K562 (cell line): Measurements from ENCODE around the gene ANXA9. TPM values are rescaled to one million over a fixed set of nuclear protein-coding genes. Genes with fewer than 3 reads are reported as not detected.
A peak's percentile ranks its signal among the peaks of the same experiment; 100 is the strongest.

Source experiments
- ARHGAP35 ChIP-seq: fragments of 450-650 bp; IDR thresholded peaks from 2 replicates; pipeline ENCODE4 v1.6.1; 2018; ENCODE audit not compliant: partially characterized antibody
- CAMTA2 ChIP-seq: fragments of 250-450 bp; sonication (Bioruptor Pico); conservative IDR thresholded peaks from 2 replicates; pipeline ENCODE4 v1.5.1; 2022
- CEBPG ChIP-seq, 3 experiments: fragments of 200-800 bp in 1 of 3; sonication (Bioruptor generic) in 1 of 3; sonication (generic) in 1 of 3; formaldehyde crosslinking in 1 of 3; IDR thresholded peaks in 2 of 3; conservative IDR thresholded peaks in 1 of 3; 2 replicates each; pipeline versions ENCODE4 v1.6.1 to v1.8.0; 2016 to 2022; ENCODE audit warnings: missing compliant biosample characterization in 2 of 3, missing genetic modification characterization in 2 of 3, mild to moderate bottlenecking in 1 of 3, missing genetic modification reagents in 1 of 3
- CHCHD3 ChIP-seq: fragments of 250-450 bp; sonication (Bioruptor Pico); IDR thresholded peaks from 2 replicates; pipeline ENCODE4 v2.1.2; 2022; ENCODE audit warnings: mild to moderate bottlenecking
- ESRRB ChIP-seq: fragments of 250-450 bp; sonication (Bioruptor Pico); IDR thresholded peaks from 2 replicates; pipeline ENCODE4 v1.5.0; 2020; ENCODE audit warnings: mild to moderate bottlenecking, moderate library complexity, borderline replicate concordance
- FOXM1 ChIP-seq, 2 experiments: fragments of 450-650 bp in 1 of 2; sonication (generic) in 1 of 2; formaldehyde crosslinking in 1 of 2; IDR thresholded peaks; 2 replicates each; pipeline versions ENCODE4 v1.6.1 to v1.9.0; 2017 to 2022; ENCODE audit warnings: low read depth in 2 of 2, mild to moderate bottlenecking in 2 of 2, missing genetic modification reagents in 1 of 2, moderate library complexity in 1 of 2
- HNRNPLL ChIP-seq: fragments of 200-400 bp; formaldehyde crosslinking; IDR thresholded peaks from 2 replicates; pipeline ENCODE4 v1.6.1; 2017; ENCODE audit warnings: low read length, low read depth, mild to moderate bottlenecking; ENCODE audit not compliant: poor library complexity, severe bottlenecking
- JUNB ChIP-seq: fragments of 450-650 bp; formaldehyde crosslinking; conservative IDR thresholded peaks from 2 replicates; pipeline ENCODE4 v1.4.0; 2020; ENCODE audit warnings: mild to moderate bottlenecking
- KLF13 ChIP-seq: fragments of 450-650 bp; IDR thresholded peaks from 2 replicates; pipeline ENCODE4 v1.6.1; 2016; ENCODE audit warnings: missing genetic modification characterization, low read depth, mild to moderate bottlenecking, missing compliant biosample characterization, moderate library complexity, borderline replicate concordance
- LCOR ChIP-seq: sonication (generic); formaldehyde crosslinking; IDR thresholded peaks from 2 replicates; pipeline ENCODE4 v1.8.0; 2022; ENCODE audit warnings: mild to moderate bottlenecking, missing genetic modification reagents
- MCM5 ChIP-seq: fragments of 450-650 bp; IDR thresholded peaks from 2 replicates; pipeline ENCODE4 v1.6.1; 2016; ENCODE audit warnings: low read depth
- NR2F6 ChIP-seq: fragments of 450-650 bp; formaldehyde crosslinking; IDR thresholded peaks from 2 replicates; pipeline ENCODE4 v1.4.0; 2020; ENCODE audit warnings: mild to moderate bottlenecking
- NR4A1 ChIP-seq, 2 experiments: fragments of 250-450 bp in 1 of 2; fragments of 450-650 bp in 1 of 2; sonication (Bioruptor Pico) in 1 of 2; IDR thresholded peaks; 2 replicates each; pipeline versions ENCODE4 v1.4.0 to v1.6.1; 2016 to 2020; ENCODE audit warnings: mild to moderate bottlenecking in 2 of 2, missing compliant biosample characterization in 1 of 2, missing genetic modification characterization in 1 of 2, moderate library complexity in 1 of 2
- PTRF ChIP-seq: fragments of 450-650 bp; IDR thresholded peaks from 2 replicates; pipeline ENCODE4 v1.6.1; 2016; ENCODE audit warnings: mild to moderate bottlenecking, missing genetic modification characterization, missing compliant biosample characterization
- SAFB2 ChIP-seq: fragments of 200-400 bp; formaldehyde crosslinking; IDR thresholded peaks from 2 replicates; pipeline ENCODE4 v1.6.1; 2018; ENCODE audit warnings: borderline replicate concordance, low read length, low read depth, moderate library complexity; ENCODE audit not compliant: severe bottlenecking
- SNRNP70 ChIP-seq: fragments of 200-400 bp; formaldehyde crosslinking; optimal IDR thresholded peaks from 2 replicates; pipeline ENCODE3; 2017; ENCODE audit warnings: low read depth, low read length
- SREBF1 ChIP-seq: fragments of 150-350 bp; IDR thresholded peaks from 2 replicates; pipeline ENCODE4 v1.6.1; 2014; ENCODE audit warnings: antibody characterized with exemption, low read depth, low read length, borderline replicate concordance
- STAG1 ChIP-seq: sonication (generic); formaldehyde crosslinking; IDR thresholded peaks from 2 replicates; pipeline ENCODE4 v1.5.0; 2020; ENCODE audit warnings: missing genetic modification reagents, borderline replicate concordance
- YY1 ChIP-seq, 3 experiments: IDR thresholded peaks; 2 replicates each; pipeline ENCODE4 v1.6.1; 2011; ENCODE audit warnings: low read length in 2 of 3, mild to moderate bottlenecking in 2 of 3, moderate library complexity in 2 of 3, borderline replicate concordance in 1 of 3, control low read depth in 1 of 3, low read depth in 1 of 3; ENCODE audit not compliant: insufficient read depth in 3 of 3, insufficient replicate concordance in 2 of 3, control insufficient read depth in 1 of 3, insufficient read length in 1 of 3; ENCODE audit errors: extremely low read depth in 1 of 3
- ZNF12 ChIP-seq: sonication (generic); formaldehyde crosslinking; IDR thresholded peaks from 2 replicates; pipeline ENCODE4 v1.4.0; 2020; ENCODE audit warnings: mild to moderate bottlenecking, missing genetic modification reagents
- ZNF197 ChIP-seq: fragments of 200-800 bp; sonication (Bioruptor generic); IDR thresholded peaks from 2 replicates; pipeline ENCODE4 v1.6.1; 2016; ENCODE audit warnings: low read depth, missing genetic modification characterization, missing compliant biosample characterization
- ZNF395 ChIP-seq: fragments of 200-800 bp; sonication (Bioruptor generic); IDR thresholded peaks from 2 replicates; pipeline ENCODE4 v1.6.1; 2017; ENCODE audit warnings: missing genetic modification characterization, missing compliant biosample characterization
- ZNF436 ChIP-seq: fragments of 250-450, 450-650 bp; sonication (Bioruptor Pico); formaldehyde crosslinking; IDR thresholded peaks from 2 replicates; pipeline ENCODE4 v1.7.0; 2020; ENCODE audit warnings: mild to moderate bottlenecking
- ZNF740 ChIP-seq, 3 experiments: fragments of 200-800 bp in 1 of 3; sonication (Bioruptor generic) in 1 of 3; sonication (generic) in 1 of 3; formaldehyde crosslinking in 1 of 3; IDR thresholded peaks; 2 replicates each; pipeline versions ENCODE4 v1.6.1 to v1.8.0; 2016 to 2022; ENCODE audit warnings: mild to moderate bottlenecking in 2 of 3, missing compliant biosample characterization in 2 of 3, missing genetic modification characterization in 2 of 3, missing genetic modification reagents in 1 of 3
- polyA plus RNA-seq, 8 experiments: library from polyadenylated mRNA; depleted of rRNA in 4 of 8; stranded (reverse) in 5 of 8; unstranded in 3 of 8; fragments of >200 nt; fragmentation: Nextera tagmentation in 2 of 8; fragmentation: Illumina TruSeq in 1 of 8; extraction: Ambion mirVana in 2 of 8; extraction: Trizol in 1 of 8; gene quantifications; 2 replicates each; pipeline versions ENCODE4 v1.2.1 to v1.2.3, GENCODE V29; 2011 to 2014; ENCODE audit warnings: inconsistent platforms in 1 of 8, missing spikeins in 1 of 8
- total RNA-seq, 7 experiments: library from RNA; depleted of rRNA in 6 of 7; stranded (reverse); fragments of >200 nt in 6 of 7; fragmentation: Illumina TruSeq in 2 of 7; extraction: Trizol in 2 of 7; gene quantifications; 2 replicates each; pipeline versions ENCODE4 v1.2.1 to v1.2.3, GENCODE V29; 2011 to 2021; ENCODE audit warnings: low replicate concordance in 1 of 7

The ANXA9 gene
- total and polyA plus RNA-seq, 9 of the 15 experiments (the other 6 are each of a cell fraction or from before 2014, with no cell fraction given) = 0.24 to 1.6 (median 0.57) TPM

GRCh38 chr1:151006327-151007052, 24.4 kb downstream of the ANXA9 start, which contains the start of gene MINDY1 (continued):
- no peak for TF ChIP-seq FOXM1 (IDR thresholded peaks at IDR 0.05; ENCODE audit: low read depth)
- TF ChIP-seq FOXM1 (CRISPR knock-in tag; IDR thresholded peaks at IDR 0.05; ENCODE audit: low read depth) = no peak
- no peak for TF ChIP-seq ARHGAP35
- TF ChIP-seq ZNF12 (CRISPR knock-in tag) = no peak
- no peak for TF ChIP-seq JUNB
- TF ChIP-seq SREBF1 = no peak
- TF ChIP-seq CHCHD3 (CRISPR knock-in tag) = no peak
- TF ChIP-seq SAFB2 = no peak
- no peak for TF ChIP-seq STAG1 (CRISPR knock-in tag)
- no peak for TF ChIP-seq SNRNP70
- peak; percentile 22; the same call in 1 of the 2 replicates for TF ChIP-seq ZNF395 (CRISPR knock-in tag)
- TF ChIP-seq LCOR (CRISPR knock-in tag) = no peak
- no peak for TF ChIP-seq KLF13 (tag)
- TF ChIP-seq YY1 (IDR thresholded peaks at IDR 0.05; ENCODE audit: borderline replicate concordance in 1 of 3, control insufficient read depth in 1 of 3, extremely low read depth in 1 of 3, insufficient read depth in 3 of 3, insufficient read length in 1 of 3, insufficient replicate concordance in 2 of 3, low read depth in 1 of 3, low read length in 2 of 3) = peak in 2 of 3 experiments; percentile 27 to 41
- TF ChIP-seq PTRF (tag) = no peak
- no peak for TF ChIP-seq CAMTA2
- TF ChIP-seq NR4A1 (CRISPR knock-in tag; IDR thresholded peaks at IDR 0.05) = no peak
- no peak for TF ChIP-seq NR4A1 (tag; IDR thresholded peaks at IDR 0.05)
- no peak for TF ChIP-seq HNRNPLL
- TF ChIP-seq ZNF197 (CRISPR knock-in tag) = no peak
- no peak for TF ChIP-seq ESRRB (CRISPR knock-in tag)
- TF ChIP-seq MCM5 = no peak
- TF ChIP-seq ZNF740 (CRISPR knock-in tag; IDR thresholded peaks at IDR 0.05) = no peak
- no peak for TF ChIP-seq ZNF740 (tag; IDR thresholded peaks at IDR 0.05)
- no peak for TF ChIP-seq CEBPG (CRISPR knock-in tag; IDR thresholded peaks at IDR 0.05)
- TF ChIP-seq CEBPG (tag; conservative IDR thresholded peaks at IDR 0.05 in 1 of 2, IDR thresholded peaks at IDR 0.05 in 1 of 2) = no peak
- no peak for TF ChIP-seq NR2F6 (CRISPR knock-in tag)
- TF ChIP-seq ZNF436 = no peak
